CD8-positive, alpha-beta memory T cell (primary cell): Measurements from ENCODE around the gene PROSER3. TPM values are rescaled to one million over a fixed set of nuclear protein-coding genes. Genes with fewer than 3 reads are reported as not detected.

Source experiments
- CTCF ChIA-PET: fragments of 350-600 bp; sonication (Branson Sonifier 250); formaldehyde crosslinking; loops from one replicate; lab custom pipeline; 2021; ENCODE audit warnings: antibody characterized with exemption; lab: Charles Lee
- POLR2A ChIA-PET: fragments of 350-600 bp; sonication (Branson Sonifier 250); formaldehyde crosslinking; loops from one replicate; lab custom pipeline; 2021; ENCODE audit warnings: antibody characterized with exemption; lab: Charles Lee
- DNase-seq, 5 donors: peaks; one replicate each; pipeline versions ENCODE4 v3.0.0 to v3.0.0-alpha.2; 2020 to 2022; ENCODE audit warnings: mixed read lengths in 1 of 5
- H3K27ac ChIP-seq: one replicate; pipeline ENCODE4 v1.7.0; 2013; ENCODE audit warnings: low read depth, mild to moderate bottlenecking, low read length, moderate library complexity
- H3K27me3 ChIP-seq: 2 replicates; pipeline ENCODE4 v1.7.0; 2013; ENCODE audit warnings: low read length, mild to moderate bottlenecking; ENCODE audit not compliant: insufficient read depth, poor library complexity, severe bottlenecking
- H3K36me3 ChIP-seq: 2 replicates; pipeline ENCODE4 v1.7.0; 2013; ENCODE audit warnings: mild to moderate bottlenecking, low read length, moderate library complexity; ENCODE audit not compliant: insufficient read depth
- H3K4me1 ChIP-seq: 2 replicates; pipeline ENCODE4 v1.7.0; 2013; ENCODE audit warnings: mild to moderate bottlenecking, low read length, moderate library complexity; ENCODE audit not compliant: insufficient read depth
- H3K4me3 ChIP-seq: 2 replicates; pipeline ENCODE4 v1.7.0; 2013; ENCODE audit warnings: mild to moderate bottlenecking, low read length
- H3K9me3 ChIP-seq: 2 replicates; pipeline ENCODE4 v1.7.0; 2013; ENCODE audit warnings: mild to moderate bottlenecking, low read length
- H3K27ac Mint-ChIP-seq, 8 donors: one replicate each; pipeline ENCODE4 v1.8.0; 2020 to 2021; ENCODE audit warnings: mixed read lengths in 8 of 8, mild to moderate bottlenecking in 6 of 8, inconsistent platforms in 3 of 8, moderate library complexity in 3 of 8
- H3K27me3 Mint-ChIP-seq, 2 donors: one replicate each; pipeline ENCODE4 v1.8.0; 2020 to 2021; ENCODE audit warnings: mixed read lengths in 2 of 2, mild to moderate bottlenecking in 1 of 2, moderate library complexity in 1 of 2
- H3K36me3 Mint-ChIP-seq, 3 donors: one replicate each; pipeline ENCODE4 v1.8.0; 2020 to 2021; ENCODE audit warnings: mixed read lengths in 3 of 3, inconsistent platforms in 1 of 3, mild to moderate bottlenecking in 1 of 3
- H3K4me1 Mint-ChIP-seq, 3 donors: one replicate each; pipeline ENCODE4 v1.8.0; 2020 to 2021; ENCODE audit warnings: mixed read lengths in 3 of 3, inconsistent platforms in 1 of 3, mild to moderate bottlenecking in 1 of 3
- H3K4me3 Mint-ChIP-seq, 7 donors: one replicate each; pipeline ENCODE4 v1.8.0; 2020 to 2021; ENCODE audit warnings: mixed read lengths in 7 of 7, mild to moderate bottlenecking in 6 of 7, moderate library complexity in 4 of 7, inconsistent platforms in 2 of 7
- H3K9me3 Mint-ChIP-seq, 5 donors: one replicate each; pipeline ENCODE4 v1.8.0; 2020 to 2022; ENCODE audit warnings: mixed read lengths in 5 of 5, mild to moderate bottlenecking in 3 of 5, moderate library complexity in 2 of 5, inconsistent platforms in 1 of 5
- polyA plus RNA-seq: library from polyadenylated mRNA; unstranded; fragments of 300-500 nt; fragmentation: Illumina TruSeq; gene quantifications from one replicate; pipeline ENCODE4 v1.2.3, GENCODE V29; 2021
- total RNA-seq, 2 experiments: library from RNA; stranded (reverse); gene quantifications; one replicate each; pipeline ENCODE4 v1.2.3, GENCODE V29; 2021

The PROSER3 gene
- total and polyA plus RNA-seq, 3 experiments from 2014 or later, result 8.3 to 40.5 (median 35.2) TPM

- Histone ChIP-seq H3K27me3 (no peaks in the 10 kb centered on the region), H3K4me1 (peaks cover 17% of the 10 kb centered on the region), H3K36me3 (no peaks in the 10 kb centered on the region), H3K27ac (no peak overlapping the region), H3K9me3 (no peaks in the 10 kb centered on the region), H3K4me3 (peak overlapping the region; percentile 65)
- Mint-ChIP-seq H3K27ac (peak overlapping the region in 3 of 8 donors; percentile 72 to 80 (median 74)), H3K4me3 (peak overlapping the region; percentile 75 to 95 (median 83)), H3K4me1 (peaks cover 21 to 23% (median 22%) of the 10 kb centered on the region in 3 donors), H3K36me3 (peaks cover 0 to 3% (median 0%) of the 10 kb centered on the region in 3 donors), H3K27me3 (no peaks in the 10 kb centered on the region), H3K9me3 (no peaks in the 10 kb centered on the region)
- CTCF ChIA-PET, result interaction anchor here (1.2 kb wide), 1 partner anchor 158 kb away, joined by 3 read pairs; no protein-coding TSS in a partner anchor
- DNase-seq, result no peak
- POLR2A ChIA-PET, result no interaction called here
Observed at GRCh38 chr19:35774274-35775045, 16.5 kb downstream of the PROSER3 start.

GRCh38 chr19:35775046-35775297 is 17.0 kb downstream of the PROSER3 start:
- no peak for DNase-seq
- ChIA-PET POLR2A (no interaction called here), CTCF (interaction anchor here (1.2 kb wide), 1 partner anchor 157 kb away, joined by 3 read pairs; no protein-coding TSS in a partner anchor)
- H3K9me3 ChIP-seq, result no peaks in the 10 kb centered on the region
- Mint-ChIP-seq H3K4me1 (peaks cover 21 to 23% (median 22%) of the 10 kb centered on the region in 3 donors), H3K4me3 (peak overlapping the region; percentile 75 to 95 (median 83)), H3K36me3 (peaks cover 0 to 6% (median 0%) of the 10 kb centered on the region in 3 donors), H3K27ac (peak overlapping the region in 5 of 8 donors; percentile 35 to 80 (median 72)), H3K9me3 (no peaks in the 10 kb centered on the region), H3K27me3 (no peaks in the 10 kb centered on the region)
- H3K36me3 ChIP-seq, result no peaks in the 10 kb centered on the region
- H3K27ac ChIP-seq, result no peak overlapping the region
- no peaks in the 10 kb centered on the region for H3K27me3 ChIP-seq
- peak overlapping the region; percentile 65 for H3K4me3 ChIP-seq
- H3K4me1 ChIP-seq, result peaks cover 17% of the 10 kb centered on the region

- Histone ChIP-seq H3K4me3 (peak within 1 kb of the TSS; percentile 65), H3K4me1 (peaks cover 17% of the 10 kb centered on the region), H3K27me3 (no peaks in the 10 kb centered on the region), H3K27ac (no peak within 1 kb of the TSS), H3K9me3 (no peaks in the 10 kb centered on the region), H3K36me3 (no peaks in the 10 kb centered on the region)
- Mint-ChIP-seq H3K36me3 (peaks cover 0 to 8% (median 0%) of the 10 kb centered on the region in 3 donors), H3K4me1 (peaks cover 21 to 23% (median 22%) of the 10 kb centered on the region in 3 donors), H3K27me3 (no peaks in the 10 kb centered on the region), H3K4me3 (peak within 1 kb of the TSS; percentile 75 to 95 (median 83)), H3K27ac (peak within 1 kb of the TSS in 6 of 8 donors; percentile 24 to 80 (median 62)), H3K9me3 (no peaks in the 10 kb centered on the region)
- ChIA-PET POLR2A (no interaction called here), CTCF (interaction anchor here (1.2 kb wide), 1 partner anchor 157 kb away, joined by 3 read pairs; no protein-coding TSS in a partner anchor)
- peak; percentile 97 to 99 (median 98) for DNase-seq
Observed at GRCh38 chr19:35775298-35776101, 17.5 kb downstream of the PROSER3 start, which contains the start of gene ARHGAP33. ARHGAP33 (plus strand) TSS chr19:35775564; CDS start chr19:35775659, 95 bp downstream.

GRCh38 chr19:35776102-35776788 is 18.3 kb downstream of the PROSER3 start:
- peak in 1 of 5 donors; percentile 44 for DNase-seq
- H3K4me1 ChIP-seq, result peaks cover 17% of the 10 kb centered on the region
- H3K4me3 ChIP-seq, result peak overlapping the region; percentile 32
- Mint-ChIP-seq H3K36me3 (peaks cover 0 to 10% (median 0%) of the 10 kb centered on the region in 3 donors), H3K9me3 (no peaks in the 10 kb centered on the region), H3K27me3 (no peaks in the 10 kb centered on the region), H3K4me1 (peaks cover 21 to 23% (median 22%) of the 10 kb centered on the region in 3 donors), H3K4me3 (peak overlapping the region; percentile 57 to 89 (median 72)), H3K27ac (peak overlapping the region in 2 of 8 donors; percentile 24 to 66)
- ChIA-PET POLR2A (interaction anchor here (0.5 kb wide), 1 partner anchor 64 kb away, joined by 4 read pairs; no protein-coding TSS in a partner anchor), CTCF (no interaction called here)
- no peaks in the 10 kb centered on the region for H3K9me3 ChIP-seq
- H3K27me3 ChIP-seq, result no peaks in the 10 kb centered on the region
- no peak overlapping the region for H3K27ac ChIP-seq
- H3K36me3 ChIP-seq, result no peaks in the 10 kb centered on the region

- Mint-ChIP-seq H3K27me3 (no peaks in the 10 kb centered on the region), H3K9me3 (no peaks in the 10 kb centered on the region), H3K4me1 (peaks cover 21 to 23% (median 22%) of the 10 kb centered on the region in 3 donors), H3K27ac (peak overlapping the region in 5 of 8 donors; percentile 22 to 66 (median 37)), H3K4me3 (peak overlapping the region; percentile 43 to 88 (median 65)), H3K36me3 (peaks cover 0 to 12% (median 0%) of the 10 kb centered on the region in 3 donors)
- Histone ChIP-seq H3K4me3 (no peak overlapping the region), H3K4me1 (peaks cover 17% of the 10 kb centered on the region), H3K27ac (no peak overlapping the region), H3K9me3 (no peaks in the 10 kb centered on the region), H3K36me3 (no peaks in the 10 kb centered on the region), H3K27me3 (no peaks in the 10 kb centered on the region)
- ChIA-PET POLR2A (no interaction called here), CTCF (no interaction called here)
- DNase-seq, result no peak
Observed at GRCh38 chr19:35777086-35777841, 19.3 kb downstream of the PROSER3 start.

- no peaks in the 10 kb centered on the region for H3K9me3 ChIP-seq
- no peaks in the 10 kb centered on the region for H3K27me3 Mint-ChIP-seq
- H3K4me1 Mint-ChIP-seq, result peaks cover 20 to 23% (median 22%) of the 10 kb centered on the region in 3 donors
- ChIA-PET CTCF (no interaction called here), POLR2A (no interaction called here)
- no peak overlapping the region for H3K27ac ChIP-seq
- no peaks in the 10 kb centered on the region for H3K27me3 ChIP-seq
- no peaks in the 10 kb centered on the region for H3K9me3 Mint-ChIP-seq
- H3K4me3 ChIP-seq, result no peak overlapping the region
- H3K36me3 Mint-ChIP-seq, result peaks cover 0 to 15% (median 0%) of the 10 kb centered on the region in 3 donors
- H3K4me3 Mint-ChIP-seq, result peak overlapping the region; percentile 11 to 78 (median 34)
- peaks cover 17% of the 10 kb centered on the region for H3K4me1 ChIP-seq
- H3K27ac Mint-ChIP-seq, result peak overlapping the region in 1 of 8 donors; percentile 47
- no peak for DNase-seq
- no peaks in the 10 kb centered on the region for H3K36me3 ChIP-seq
Observed at GRCh38 chr19:35777961-35778360, 20.0 kb downstream of the PROSER3 start.

- Mint-ChIP-seq H3K9me3 (no peaks in the 10 kb centered on the region), H3K4me1 (peaks cover 20 to 23% (median 22%) of the 10 kb centered on the region in 3 donors), H3K27ac (no peak overlapping the region), H3K27me3 (no peaks in the 10 kb centered on the region), H3K36me3 (peaks cover 0 to 16% (median 2%) of the 10 kb centered on the region in 3 donors), H3K4me3 (peak overlapping the region in 1 of 7 donors; percentile 42)
- Histone ChIP-seq H3K9me3 (no peaks in the 10 kb centered on the region), H3K27ac (no peak overlapping the region), H3K4me1 (peaks cover 17% of the 10 kb centered on the region), H3K4me3 (no peak overlapping the region), H3K36me3 (no peaks in the 10 kb centered on the region), H3K27me3 (no peaks in the 10 kb centered on the region)
- POLR2A ChIA-PET, result no interaction called here
- CTCF ChIA-PET, result no interaction called here
- DNase-seq, result no peak
Observed at GRCh38 chr19:35779033-35779432, 21.1 kb downstream of the PROSER3 start.
